Measurements from ENCODE around the gene CCM2. TPM values are rescaled to one million over a fixed set of nuclear protein-coding genes. Genes with fewer than 3 reads are reported as not detected.

CCM2 gene
- total and polyA plus RNA-seq, 4 donors: 21.7 to 57.6 (median 51.1) TPM

DNA sequence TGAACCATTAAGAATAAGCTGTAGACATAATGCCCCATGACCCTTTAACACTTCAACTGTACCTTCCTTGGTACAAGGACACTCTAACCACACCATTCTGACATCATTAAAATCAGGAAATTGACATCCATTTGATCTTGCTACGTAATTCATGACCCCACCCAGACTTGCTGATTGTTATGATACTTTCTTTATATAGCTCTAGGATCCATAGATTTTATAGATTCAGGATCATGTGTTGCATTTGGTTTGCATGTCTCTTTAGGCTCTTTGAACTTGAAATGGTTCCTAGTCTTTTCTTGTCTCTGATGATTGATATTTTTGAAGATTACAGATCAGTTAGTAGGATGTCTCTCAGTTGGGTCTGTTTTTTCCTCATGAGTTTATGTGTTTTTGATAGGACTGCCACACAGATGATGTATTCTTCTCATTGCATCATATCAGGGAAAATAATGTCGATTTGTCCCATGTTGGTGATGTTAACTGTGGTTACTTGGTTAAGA lies 13.5 kb downstream of the CCM2 start:
- TF ChIP-seq CTCF (IDR thresholded peaks at IDR 0.05; ENCODE audit: control extremely low read depth, extremely low read depth): no peak
- Histone ChIP-seq H3K9ac (ENCODE audit: insufficient read depth in 1 of 2, low read length in 2 of 2) (no peak overlapping the region), H3K27me3 (ENCODE audit: control insufficient read depth in 3 of 3, insufficient read depth in 3 of 3, low read length in 2 of 3) (no peaks in the 10 kb centered on the region), H3K36me3 (ENCODE audit: control insufficient read depth in 4 of 4, insufficient read depth in 4 of 4, low read length in 4 of 4) (peaks cover 1 to 8% (median 3%) of the 10 kb centered on the region in 4 donors), H3K9me3 (ENCODE audit: control insufficient read depth in 4 of 4, insufficient read depth in 3 of 4, low read length in 3 of 4) (no peaks in the 10 kb centered on the region), H3K27ac (ENCODE audit: low read depth in 1 of 2, low read length in 1 of 2) (no peak overlapping the region), H3K4me1 (ENCODE audit: control insufficient read depth in 5 of 5, insufficient read depth in 5 of 5, low read length in 5 of 5) (peaks cover 0 to 3% (median 0%) of the 10 kb centered on the region in 5 donors), H3K4me3 (no peak overlapping the region)
- DNase-seq: no peak
- 62 to 75% methylated on average over 2 of the region's 2 CpGs for WGBS, 2 donors
- ATAC-seq (ENCODE audit: insufficient read depth, low FRiP score): no peak

DNA sequence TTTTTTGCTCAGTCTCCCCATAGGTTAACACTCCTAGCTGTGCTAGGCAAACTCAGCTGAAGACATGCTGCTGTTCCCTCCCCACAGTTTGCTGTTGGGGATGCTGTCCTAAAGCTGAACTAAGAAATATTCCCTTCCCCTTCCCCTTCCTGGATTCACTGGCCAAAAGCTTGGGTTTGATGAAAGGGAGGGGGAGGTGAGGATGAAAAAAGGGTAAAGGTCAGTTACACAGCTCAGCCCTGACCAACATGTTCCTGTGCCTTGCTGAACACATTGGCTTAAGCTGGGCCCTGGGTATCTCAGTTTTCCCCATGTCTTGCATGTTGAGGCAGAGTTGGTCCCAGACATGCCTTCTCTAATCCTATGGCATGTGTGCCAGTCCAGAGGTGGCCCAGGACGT lies 15.3 kb downstream of the CCM2 start:
- no peak overlapping the region for H3K4me3 ChIP-seq
- peaks cover 1 to 8% (median 3%) of the 10 kb centered on the region in 4 donors for H3K36me3 ChIP-seq (ENCODE audit: control insufficient read depth in 4 of 4, insufficient read depth in 4 of 4, low read length in 4 of 4)
- TF ChIP-seq CTCF (IDR thresholded peaks at IDR 0.05; ENCODE audit: control extremely low read depth, extremely low read depth): no peak
- ATAC-seq (ENCODE audit: insufficient read depth, low FRiP score) (no peak), DNase-seq (no peak)
- H3K4me1 ChIP-seq (ENCODE audit: control insufficient read depth in 5 of 5, insufficient read depth in 5 of 5, low read length in 5 of 5): peaks cover 0 to 3% (median 0%) of the 10 kb centered on the region in 5 donors
- H3K27me3 ChIP-seq (ENCODE audit: control insufficient read depth in 3 of 3, insufficient read depth in 3 of 3, low read length in 2 of 3): no peaks in the 10 kb centered on the region
- H3K9ac ChIP-seq (ENCODE audit: insufficient read depth in 1 of 2, low read length in 2 of 2): no peak overlapping the region
- WGBS, 2 donors: 78 to 80% methylated on average over 1 of the region's 1 CpG
- no peak overlapping the region for H3K27ac ChIP-seq (ENCODE audit: low read depth in 1 of 2, low read length in 1 of 2)
- no peaks in the 10 kb centered on the region for H3K9me3 ChIP-seq (ENCODE audit: control insufficient read depth in 4 of 4, insufficient read depth in 3 of 4, low read length in 3 of 4)

DNA sequence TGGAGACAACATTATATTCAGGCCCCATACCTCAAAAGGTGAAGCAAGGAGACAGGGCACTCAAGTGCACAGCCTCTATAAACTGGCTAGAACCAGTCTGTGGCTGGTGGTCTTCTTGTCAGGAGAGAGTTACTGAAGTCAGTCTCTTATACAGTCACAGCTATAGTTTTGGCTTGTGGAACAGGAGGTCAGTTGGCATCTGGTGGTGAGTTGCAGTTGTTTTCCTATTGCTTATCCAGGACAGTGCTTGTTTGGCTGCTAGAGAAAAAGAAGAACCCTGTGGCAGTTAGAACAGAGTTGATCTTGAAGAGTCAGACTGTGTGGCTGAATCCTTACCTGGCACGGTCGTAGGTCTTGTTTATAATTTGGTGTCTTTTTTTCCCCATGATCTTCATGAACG lies 17.3 kb downstream of the CCM2 start:
- TF ChIP-seq CTCF (IDR thresholded peaks at IDR 0.05; ENCODE audit: control extremely low read depth, extremely low read depth): no peak
- no peaks in the 10 kb centered on the region for H3K27me3 ChIP-seq (ENCODE audit: control insufficient read depth in 3 of 3, insufficient read depth in 3 of 3, low read length in 2 of 3)
- no peak for ATAC-seq (ENCODE audit: insufficient read depth, low FRiP score)
- H3K27ac ChIP-seq (ENCODE audit: low read depth in 1 of 2, low read length in 1 of 2): no peak overlapping the region
- 66 to 67% methylated on average over 3 of the region's 3 CpGs for WGBS, 2 donors
- H3K9me3 ChIP-seq (ENCODE audit: control insufficient read depth in 4 of 4, insufficient read depth in 3 of 4, low read length in 3 of 4): no peaks in the 10 kb centered on the region
- peaks cover 0 to 3% (median 0%) of the 10 kb centered on the region in 5 donors for H3K4me1 ChIP-seq (ENCODE audit: control insufficient read depth in 5 of 5, insufficient read depth in 5 of 5, low read length in 5 of 5)
- DNase-seq: no peak
- H3K36me3 ChIP-seq (ENCODE audit: control insufficient read depth in 4 of 4, insufficient read depth in 4 of 4, low read length in 4 of 4): peaks cover 1 to 8% (median 3%) of the 10 kb centered on the region in 4 donors
- no peak overlapping the region for H3K9ac ChIP-seq (ENCODE audit: insufficient read depth in 1 of 2, low read length in 2 of 2)
- no peak overlapping the region for H3K4me3 ChIP-seq

DNA sequence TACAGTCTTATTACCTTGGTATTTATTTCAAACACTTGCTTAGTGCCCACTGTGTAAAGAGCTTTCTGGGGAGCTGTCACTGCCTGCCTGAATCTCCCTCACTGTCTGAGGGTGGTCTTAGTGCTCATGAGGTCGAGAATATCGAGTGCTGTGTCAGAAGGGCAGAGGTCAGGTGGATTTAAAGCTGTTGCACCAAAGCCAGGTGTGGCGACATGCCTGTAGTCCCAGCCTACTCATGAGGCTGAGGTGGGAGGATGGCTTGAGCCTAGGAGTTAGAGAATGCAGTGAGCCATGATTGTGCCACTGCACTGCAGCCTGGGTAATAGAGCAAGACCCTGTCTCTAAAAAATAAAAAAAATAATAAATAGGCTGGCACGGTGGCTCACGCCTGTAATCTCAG lies 20.9 kb downstream of the CCM2 start:
- no peaks in the 10 kb centered on the region for H3K9me3 ChIP-seq (ENCODE audit: control insufficient read depth in 4 of 4, insufficient read depth in 3 of 4, low read length in 3 of 4)
- ATAC-seq (ENCODE audit: insufficient read depth, low FRiP score) (no peak), DNase-seq (no peak)
- H3K36me3 ChIP-seq (ENCODE audit: control insufficient read depth in 4 of 4, insufficient read depth in 4 of 4, low read length in 4 of 4): peaks cover 0 to 6% (median 3%) of the 10 kb centered on the region in 4 donors
- H3K27ac ChIP-seq (ENCODE audit: low read depth in 1 of 2, low read length in 1 of 2): no peak overlapping the region
- H3K27me3 ChIP-seq (ENCODE audit: control insufficient read depth in 3 of 3, insufficient read depth in 3 of 3, low read length in 2 of 3): no peaks in the 10 kb centered on the region
- H3K4me3 ChIP-seq: no peak overlapping the region
- peaks cover 0 to 2% (median 0%) of the 10 kb centered on the region in 5 donors for H3K4me1 ChIP-seq (ENCODE audit: control insufficient read depth in 5 of 5, insufficient read depth in 5 of 5, low read length in 5 of 5)
- TF ChIP-seq CTCF (IDR thresholded peaks at IDR 0.05; ENCODE audit: control extremely low read depth, extremely low read depth): no peak
- no peak overlapping the region for H3K9ac ChIP-seq (ENCODE audit: insufficient read depth in 1 of 2, low read length in 2 of 2)
- WGBS, 2 donors: 84 to 87% methylated on average over 5 of the region's 5 CpGs

All from lung (tissue), 12 donors.